Activated T-cell treated with anti-CD3 and anti-CD28 coated beads, Interleukin-2, amount 50 U/mL, for 1 hour (primary cell): ENCODE results near the gene WDR6.

ENCODE experiments used
- DNase-seq: peaks from one replicate; pipeline ENCODE4 v3.0.0-alpha.2; 2020

The WDR6 gene

DNA sequence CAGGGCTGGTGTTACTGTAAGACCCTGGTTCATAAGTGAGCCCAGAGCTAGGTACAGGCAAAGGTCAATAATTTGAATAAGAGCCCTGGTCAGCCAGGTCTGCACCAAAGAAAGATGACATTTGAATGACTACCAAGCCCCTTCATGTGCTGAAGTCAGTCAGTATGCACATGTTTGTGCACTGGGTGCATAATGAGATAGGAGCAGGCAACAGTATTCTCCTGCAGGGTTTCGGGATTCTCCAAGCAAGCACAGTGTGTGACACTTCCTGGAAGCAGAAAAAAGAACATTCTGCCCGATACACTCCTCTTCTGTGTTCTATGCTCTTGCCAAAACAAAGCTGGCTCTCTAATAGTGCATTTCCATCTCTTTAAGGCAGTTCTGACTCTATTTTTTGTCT, 27.5 kb downstream of the WDR6 start:
- DNase-seq = no peak

- no peak for DNase-seq
Observed at GRCh38 chr3:49035281-49035680, 28.1 kb downstream of the WDR6 start.

DNA sequence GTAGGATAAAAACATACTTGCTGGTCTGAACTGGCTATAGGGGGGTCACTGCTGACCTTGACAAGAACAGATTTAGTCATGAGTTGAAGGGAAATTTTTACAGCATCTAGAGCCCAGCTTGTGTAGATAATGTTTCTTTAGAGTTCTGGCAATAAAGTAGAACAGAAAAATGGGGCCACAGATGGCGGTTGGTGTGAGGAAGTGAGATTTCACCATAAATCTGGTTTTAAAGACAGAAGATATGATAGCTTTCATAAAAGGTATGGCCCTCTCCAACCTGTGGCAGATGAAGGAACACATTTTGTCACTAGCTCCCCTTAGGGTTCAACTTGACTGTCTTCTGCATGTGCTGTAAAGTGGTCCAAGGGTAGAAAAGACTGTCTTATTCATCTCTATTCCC, 46.4 kb downstream of the WDR6 start:
- DNase-seq = no peak

GRCh38 chr3:49054344-49054862, 47.2 kb downstream of the WDR6 start:
- no peak for DNase-seq

DNA sequence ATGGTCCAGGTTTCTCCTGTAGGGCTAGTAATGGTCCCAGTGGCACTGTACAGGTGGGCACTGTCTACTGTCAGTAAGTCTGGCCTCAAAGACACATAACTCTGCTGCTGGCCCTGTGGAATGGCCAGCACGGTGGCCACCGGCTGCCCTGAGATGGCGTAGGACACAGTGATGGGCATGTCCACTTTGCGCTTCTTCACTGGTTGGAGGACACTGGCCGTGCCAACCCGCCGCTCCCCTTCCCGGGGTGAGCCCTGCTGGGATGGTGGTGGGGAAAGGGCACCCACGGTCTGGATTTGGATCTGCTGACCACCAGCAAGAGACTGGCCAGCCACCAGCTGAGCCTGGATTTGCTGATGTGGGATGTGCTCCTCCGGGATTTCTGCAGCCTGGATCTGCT, 50.1 kb downstream of the WDR6 start:
- no peak for DNase-seq

- DNase-seq = no peak
Observed at GRCh38 chr3:49058011-49058410, 50.8 kb downstream of the WDR6 start.
